ENCODE results near the gene RNF213.

DNA sequence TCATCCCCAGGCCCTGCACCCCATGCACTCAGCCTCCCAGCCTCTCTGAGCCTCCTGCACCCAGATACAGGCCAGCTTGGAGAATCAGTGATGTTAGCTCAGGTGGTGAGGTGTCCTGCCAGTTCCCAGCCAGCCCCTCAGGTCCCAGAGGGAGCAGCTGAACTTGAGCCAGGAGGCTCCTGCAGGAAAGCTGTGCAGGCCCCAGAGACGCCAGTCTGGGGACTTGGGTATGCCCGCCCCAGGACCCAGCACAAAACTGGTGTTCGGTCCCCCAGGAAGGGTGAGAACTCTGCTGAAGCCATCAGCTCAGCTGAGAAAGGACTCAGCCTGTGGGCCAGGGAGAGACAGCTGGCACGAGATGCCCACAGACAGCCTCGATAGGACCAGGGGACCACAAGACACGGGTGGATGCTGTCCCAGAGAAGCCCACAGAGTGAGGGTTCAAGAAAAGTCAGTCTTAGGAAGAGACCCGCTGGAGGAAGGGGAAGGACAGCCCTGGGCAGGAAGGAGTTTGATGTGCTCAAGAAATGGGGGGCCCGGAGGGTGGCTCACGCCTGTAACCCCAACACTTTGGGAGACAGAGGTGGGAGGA lies 165.3 kb downstream of the RNF213 start:
- TF ChIP-seq, protein P1, sequence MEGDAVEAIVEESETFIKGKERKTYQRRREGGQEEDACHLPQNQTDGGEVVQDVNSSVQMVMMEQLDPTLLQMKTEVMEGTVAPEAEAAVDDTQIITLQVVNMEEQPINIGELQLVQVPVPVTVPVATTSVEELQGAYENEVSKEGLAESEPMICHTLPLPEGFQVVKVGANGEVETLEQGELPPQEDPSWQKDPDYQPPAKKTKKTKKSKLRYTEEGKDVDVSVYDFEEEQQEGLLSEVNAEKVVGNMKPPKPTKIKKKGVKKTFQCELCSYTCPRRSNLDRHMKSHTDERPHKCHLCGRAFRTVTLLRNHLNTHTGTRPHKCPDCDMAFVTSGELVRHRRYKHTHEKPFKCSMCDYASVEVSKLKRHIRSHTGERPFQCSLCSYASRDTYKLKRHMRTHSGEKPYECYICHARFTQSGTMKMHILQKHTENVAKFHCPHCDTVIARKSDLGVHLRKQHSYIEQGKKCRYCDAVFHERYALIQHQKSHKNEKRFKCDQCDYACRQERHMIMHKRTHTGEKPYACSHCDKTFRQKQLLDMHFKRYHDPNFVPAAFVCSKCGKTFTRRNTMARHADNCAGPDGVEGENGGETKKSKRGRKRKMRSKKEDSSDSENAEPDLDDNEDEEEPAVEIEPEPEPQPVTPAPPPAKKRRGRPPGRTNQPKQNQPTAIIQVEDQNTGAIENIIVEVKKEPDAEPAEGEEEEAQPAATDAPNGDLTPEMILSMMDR (IDR thresholded peaks at IDR 0.05): no peak
- no peak for TF ChIP-seq POLR2AphosphoS5 (IDR thresholded peaks at IDR 0.05)
